Middle frontal gyrus (tissue), 1 donor: ENCODE results near the gene CDA.

Experiments
- DNase-seq: peaks from one replicate; pipeline ENCODE4 v3.0.0-alpha.2; 2015; ENCODE audit warnings: low spot score; ENCODE audit errors: extremely low spot score

Gene CDA

DNA sequence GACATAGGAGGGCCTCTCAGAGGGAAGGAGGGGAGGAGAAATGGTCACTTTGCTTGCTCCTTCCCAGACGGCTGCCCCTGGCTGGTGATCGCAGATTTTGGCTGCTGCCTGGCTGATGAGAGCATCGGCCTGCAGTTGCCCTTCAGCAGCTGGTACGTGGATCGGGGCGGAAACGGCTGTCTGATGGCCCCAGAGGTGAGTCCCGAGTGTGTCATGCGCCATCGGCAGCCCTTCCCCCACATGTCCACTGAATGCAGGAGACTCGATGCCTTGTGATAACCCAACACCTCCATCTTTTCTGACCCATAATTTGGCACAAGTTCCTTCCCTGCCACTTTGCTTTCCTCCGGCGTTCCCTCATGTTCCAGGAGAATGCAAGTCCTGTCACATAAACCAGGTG, 59.5 kb downstream of the CDA start:
- no peak for DNase-seq

GRCh38 chr1:20648946-20649345, 60.0 kb downstream of the CDA start:
- no peak for DNase-seq

DNA sequence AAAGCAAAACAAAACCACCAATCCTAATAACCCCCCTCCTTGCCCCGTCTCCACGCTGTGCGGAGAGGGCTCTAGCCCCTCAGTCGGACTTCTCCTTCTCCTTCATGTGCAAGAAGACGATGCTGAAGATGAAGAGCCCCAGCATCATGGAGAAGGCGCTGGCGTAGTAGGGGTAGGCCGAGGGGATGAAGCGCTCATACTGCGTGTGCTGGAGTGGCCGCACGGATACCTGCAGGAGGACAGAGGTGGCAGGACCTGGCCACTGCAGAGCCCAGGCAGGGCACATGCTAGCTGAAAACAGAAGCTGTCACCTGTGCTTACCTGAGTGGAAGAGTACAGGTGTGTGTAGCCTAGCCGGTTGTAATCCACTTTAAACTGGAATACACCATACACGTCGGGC, 63.4 kb downstream of the CDA start:
- DNase-seq = no peak

- DNase-seq = peak; percentile 5
Measured at GRCh38 chr1:20654104-20654690, 65.3 kb downstream of the CDA start.

DNA sequence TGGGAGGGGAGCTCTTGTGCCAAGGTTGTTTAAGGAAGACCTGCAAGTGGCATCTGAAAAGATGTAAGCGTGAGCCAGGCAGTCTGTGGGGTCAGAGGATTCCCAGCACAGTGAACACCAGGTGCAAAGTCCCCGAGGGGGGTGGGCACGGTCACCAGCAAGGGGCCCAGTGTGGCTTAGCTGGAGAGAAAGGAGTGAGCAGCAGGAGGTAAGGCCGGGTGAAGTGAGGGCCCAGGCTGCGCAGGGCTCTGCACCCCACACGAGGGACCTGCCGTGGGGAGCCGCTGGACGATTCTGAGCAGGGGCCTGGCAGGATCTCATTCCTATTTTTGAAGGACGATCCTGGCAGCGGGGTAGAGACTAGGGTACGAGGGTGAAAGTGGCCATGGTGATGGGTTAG, 68.1 kb downstream of the CDA start:
- DNase-seq = no peak

GRCh38 chr1:20658166-20658915, 69.4 kb downstream of the CDA start:
- no peak for DNase-seq

GRCh38 chr1:20660363-20660762, 71.5 kb downstream of the CDA start:
- no peak for DNase-seq

DNA sequence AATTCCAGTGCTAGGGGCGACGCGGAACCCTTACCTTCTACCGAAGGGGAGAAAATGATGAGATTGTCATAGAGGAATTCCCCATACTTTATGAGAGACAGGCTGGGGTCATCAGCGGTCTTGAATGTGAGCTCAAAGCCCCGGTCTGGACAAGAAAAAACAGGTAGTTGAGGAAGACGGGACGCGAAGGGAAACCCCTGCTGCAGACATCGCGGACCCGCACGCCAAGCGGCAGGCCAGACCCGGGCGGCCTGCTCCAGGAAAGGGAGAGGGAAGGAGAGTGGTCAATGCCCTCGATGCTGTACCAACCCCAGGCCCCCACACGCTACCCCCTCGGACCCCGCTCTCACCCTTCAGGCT, 71.9 kb downstream of the CDA start:
- DNase-seq = no peak

- peak; percentile 98 for DNase-seq
Measured at GRCh38 chr1:20661207-20662109, 72.6 kb downstream of the CDA start, which contains the start of gene DDOST. Gene DDOST (minus strand): TSS chr1:20661369. CDS start chr1:20661350, 19 bp downstream.

GRCh38 chr1:20662110-20662475, 73.2 kb downstream of the CDA start:
- DNase-seq = no peak

GRCh38 chr1:20663365-20663764, 74.5 kb downstream of the CDA start:
- no peak for DNase-seq

GRCh38 chr1:20663969-20664715, 75.2 kb downstream of the CDA start:
- no peak for DNase-seq

DNA sequence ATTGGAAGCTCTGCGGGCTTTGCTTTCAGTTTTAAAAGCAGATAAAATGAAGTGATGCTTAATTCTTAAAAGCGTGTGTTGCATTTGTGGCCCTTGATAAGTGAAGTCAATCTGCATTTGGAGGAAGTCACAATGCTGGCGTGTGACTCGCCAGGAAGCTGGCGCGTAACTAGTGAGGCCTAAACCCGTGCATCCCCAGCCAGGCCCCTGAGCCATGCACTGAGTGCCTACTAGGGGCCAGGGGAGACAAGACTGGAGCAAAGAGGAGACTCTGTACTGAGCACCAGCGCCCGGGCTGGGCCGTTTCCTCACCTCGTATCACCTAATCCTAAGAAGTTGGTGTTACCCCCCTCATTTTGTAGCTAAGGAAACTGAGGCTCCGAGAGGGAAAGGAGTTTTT, 76.8 kb downstream of the CDA start:
- no peak for DNase-seq

DNA sequence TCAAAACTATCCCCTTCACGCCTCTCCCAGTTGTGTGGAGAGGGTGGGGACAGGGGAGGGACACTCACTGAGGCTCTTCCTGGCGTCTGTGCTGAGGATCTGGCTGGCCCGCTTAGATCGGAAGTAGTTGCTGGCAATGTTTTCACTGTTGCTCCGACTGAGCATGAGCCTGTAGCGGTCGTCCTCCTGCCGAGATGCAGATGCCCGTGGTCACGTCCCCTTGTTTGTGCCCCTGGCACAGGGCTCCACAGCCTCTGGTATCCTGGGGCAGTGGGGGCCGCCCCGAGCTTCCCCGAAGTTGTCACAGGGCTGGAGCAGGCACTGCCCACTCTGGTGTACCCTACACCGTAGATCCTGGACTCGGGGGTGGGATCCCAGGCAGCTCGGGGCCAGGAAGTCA, 77.2 kb downstream of the CDA start:
- DNase-seq = no peak

- no peak for DNase-seq
Measured at GRCh38 chr1:20666804-20667203, 77.9 kb downstream of the CDA start.
